GM18526 (cell line): ENCODE results near the gene CHRNB2.
A peak's percentile ranks its signal among the peaks of the same experiment; 100 is the strongest.

ENCODE experiments used
- POLR2A ChIP-seq: IDR thresholded peaks from 3 replicates; pipeline ENCODE4 v1.6.1; 2011; ENCODE audit not compliant: insufficient read length; ENCODE audit errors: extremely low read depth

Gene CHRNB2

GRCh38 chr1:154549202-154549770, 18.3 kb upstream of the CHRNB2 start:
- no peak for TF ChIP-seq POLR2A

- no peak for TF ChIP-seq POLR2A
Observed at GRCh38 chr1:154550070-154550469, 17.5 kb upstream of the CHRNB2 start.

- no peak for TF ChIP-seq POLR2A
Observed at GRCh38 chr1:154550657-154551056, 16.9 kb upstream of the CHRNB2 start.

- TF ChIP-seq POLR2A: no peak
Observed at GRCh38 chr1:154551474-154551873, 16.1 kb upstream of the CHRNB2 start.

- no peak for TF ChIP-seq POLR2A
Observed at GRCh38 chr1:154552036-154552435, 15.5 kb upstream of the CHRNB2 start.

- TF ChIP-seq POLR2A: no peak
Observed at GRCh38 chr1:154553056-154554030, 14.2 kb upstream of the CHRNB2 start.

GRCh38 chr1:154556422-154556821, 11.2 kb upstream of the CHRNB2 start:
- no peak for TF ChIP-seq POLR2A

GRCh38 chr1:154557248-154557938, 10.2 kb upstream of the CHRNB2 start:
- TF ChIP-seq POLR2A: no peak

- TF ChIP-seq POLR2A: peak; percentile 35
Observed at GRCh38 chr1:154557939-154558719, 9.4 kb upstream of the CHRNB2 start, which contains the start of gene UBE2Q1. UBE2Q1 (minus strand) TSS chr1:154558662; CDS start chr1:154558553, 109 bp downstream.

- TF ChIP-seq POLR2A: peak; percentile 64
Observed at GRCh38 chr1:154558720-154559465, 8.7 kb upstream of the CHRNB2 start.

- no peak for TF ChIP-seq POLR2A
Observed at GRCh38 chr1:154559466-154560044, 8.0 kb upstream of the CHRNB2 start.

GRCh38 chr1:154565876-154566275, 1.7 kb upstream of the CHRNB2 start:
- no peak for TF ChIP-seq POLR2A

GRCh38 chr1:154568157-154568815, 708 bp downstream of the CHRNB2 start:
- no peak for TF ChIP-seq POLR2A
